Measurements from ENCODE around the gene SYNE1.

DNA sequence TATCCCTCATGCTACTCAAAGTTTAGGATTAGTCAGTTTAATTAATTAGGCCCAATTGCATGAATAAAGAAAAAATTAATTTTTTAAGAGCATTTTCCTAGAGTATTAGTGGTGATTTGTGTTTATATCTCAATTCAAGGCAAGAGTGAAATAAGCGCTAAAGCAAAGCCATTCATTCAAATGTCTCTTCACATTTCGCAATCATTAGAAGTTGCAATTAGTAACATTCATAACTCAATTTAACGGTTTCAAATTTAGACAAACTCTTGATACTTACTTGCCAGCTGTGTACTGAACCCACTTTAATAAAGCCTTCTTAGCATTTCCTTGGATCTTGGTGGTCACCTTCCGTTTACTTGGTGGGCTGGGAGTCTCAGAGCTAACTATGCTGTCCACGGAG, 127.2 kb downstream of the SYNE1 start:
- TF ChIP-seq, protein P1, sequence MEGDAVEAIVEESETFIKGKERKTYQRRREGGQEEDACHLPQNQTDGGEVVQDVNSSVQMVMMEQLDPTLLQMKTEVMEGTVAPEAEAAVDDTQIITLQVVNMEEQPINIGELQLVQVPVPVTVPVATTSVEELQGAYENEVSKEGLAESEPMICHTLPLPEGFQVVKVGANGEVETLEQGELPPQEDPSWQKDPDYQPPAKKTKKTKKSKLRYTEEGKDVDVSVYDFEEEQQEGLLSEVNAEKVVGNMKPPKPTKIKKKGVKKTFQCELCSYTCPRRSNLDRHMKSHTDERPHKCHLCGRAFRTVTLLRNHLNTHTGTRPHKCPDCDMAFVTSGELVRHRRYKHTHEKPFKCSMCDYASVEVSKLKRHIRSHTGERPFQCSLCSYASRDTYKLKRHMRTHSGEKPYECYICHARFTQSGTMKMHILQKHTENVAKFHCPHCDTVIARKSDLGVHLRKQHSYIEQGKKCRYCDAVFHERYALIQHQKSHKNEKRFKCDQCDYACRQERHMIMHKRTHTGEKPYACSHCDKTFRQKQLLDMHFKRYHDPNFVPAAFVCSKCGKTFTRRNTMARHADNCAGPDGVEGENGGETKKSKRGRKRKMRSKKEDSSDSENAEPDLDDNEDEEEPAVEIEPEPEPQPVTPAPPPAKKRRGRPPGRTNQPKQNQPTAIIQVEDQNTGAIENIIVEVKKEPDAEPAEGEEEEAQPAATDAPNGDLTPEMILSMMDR (IDR thresholded peaks at IDR 0.05; ENCODE audit: poor library complexity, severe bottlenecking), result no peak
- TF ChIP-seq POLR2AphosphoS5 (IDR thresholded peaks at IDR 0.05) (no peak), SMC3 (conservative IDR thresholded peaks at IDR 0.05; ENCODE audit: poor library complexity) (no peak), EP300 (conservative IDR thresholded peaks at IDR 0.05; ENCODE audit: poor library complexity, severe bottlenecking) (no peak)
